AG09319 (cell line): Measurements from ENCODE around the gene ILF3.

Source experiments
- DNase-seq: peaks from one replicate; pipeline ENCODE4 v3.0.0-alpha.2; 2010; ENCODE audit warnings: low read depth; ENCODE audit errors: extremely low read depth
- TF ChIP-seq, protein P1 (sequence below): IDR thresholded peaks from 2 replicates; pipeline ENCODE4 v1.5.1; 2011; ENCODE audit warnings: low read depth, mild to moderate bottlenecking, inconsistent platforms, low read length, moderate library complexity

The ILF3 gene

DNA sequence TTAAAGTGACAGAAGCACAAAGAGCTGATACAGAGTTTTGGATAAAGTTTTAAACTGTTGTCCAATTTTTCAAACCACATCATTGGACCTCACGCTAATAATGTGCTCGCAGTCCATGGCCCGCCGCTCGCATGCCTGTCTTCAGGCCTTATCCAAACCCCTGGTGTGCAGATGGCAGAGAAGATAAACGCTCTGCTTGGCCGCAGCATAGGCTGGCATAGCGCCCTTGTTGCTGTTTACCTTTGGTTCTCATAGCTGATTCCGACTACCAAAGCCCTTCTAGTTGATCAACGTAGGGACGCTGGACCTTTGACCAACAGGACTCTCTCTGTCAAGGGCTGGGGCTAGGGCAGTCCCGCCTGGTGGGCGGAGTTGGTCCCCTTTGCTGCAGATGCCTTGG, 23.6 kb downstream of the ILF3 start:
- no peak for DNase-seq
- TF ChIP-seq, protein P1, sequence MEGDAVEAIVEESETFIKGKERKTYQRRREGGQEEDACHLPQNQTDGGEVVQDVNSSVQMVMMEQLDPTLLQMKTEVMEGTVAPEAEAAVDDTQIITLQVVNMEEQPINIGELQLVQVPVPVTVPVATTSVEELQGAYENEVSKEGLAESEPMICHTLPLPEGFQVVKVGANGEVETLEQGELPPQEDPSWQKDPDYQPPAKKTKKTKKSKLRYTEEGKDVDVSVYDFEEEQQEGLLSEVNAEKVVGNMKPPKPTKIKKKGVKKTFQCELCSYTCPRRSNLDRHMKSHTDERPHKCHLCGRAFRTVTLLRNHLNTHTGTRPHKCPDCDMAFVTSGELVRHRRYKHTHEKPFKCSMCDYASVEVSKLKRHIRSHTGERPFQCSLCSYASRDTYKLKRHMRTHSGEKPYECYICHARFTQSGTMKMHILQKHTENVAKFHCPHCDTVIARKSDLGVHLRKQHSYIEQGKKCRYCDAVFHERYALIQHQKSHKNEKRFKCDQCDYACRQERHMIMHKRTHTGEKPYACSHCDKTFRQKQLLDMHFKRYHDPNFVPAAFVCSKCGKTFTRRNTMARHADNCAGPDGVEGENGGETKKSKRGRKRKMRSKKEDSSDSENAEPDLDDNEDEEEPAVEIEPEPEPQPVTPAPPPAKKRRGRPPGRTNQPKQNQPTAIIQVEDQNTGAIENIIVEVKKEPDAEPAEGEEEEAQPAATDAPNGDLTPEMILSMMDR, result no peak

DNA sequence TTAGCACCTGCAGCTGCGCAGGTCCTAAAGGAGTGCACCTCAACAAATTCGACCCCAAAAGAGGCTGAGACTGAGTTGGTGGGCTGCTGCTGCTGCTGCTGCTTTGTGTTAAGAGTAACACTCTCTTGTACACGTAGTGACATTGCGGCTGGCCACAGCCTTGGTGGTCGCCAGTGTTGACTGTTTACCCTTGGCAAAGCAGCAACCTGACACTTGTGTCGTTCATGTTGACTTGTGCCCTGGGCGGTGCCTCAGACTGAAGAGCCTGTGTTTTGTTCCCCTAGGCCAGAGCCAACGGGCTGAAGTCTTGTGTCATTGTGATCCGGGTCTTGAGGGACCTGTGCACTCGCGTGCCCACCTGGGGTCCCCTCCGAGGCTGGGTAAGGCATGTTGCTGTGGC, 24.7 kb downstream of the ILF3 start:
- DNase-seq, result no peak
- TF ChIP-seq, protein P1, result no peak

DNA sequence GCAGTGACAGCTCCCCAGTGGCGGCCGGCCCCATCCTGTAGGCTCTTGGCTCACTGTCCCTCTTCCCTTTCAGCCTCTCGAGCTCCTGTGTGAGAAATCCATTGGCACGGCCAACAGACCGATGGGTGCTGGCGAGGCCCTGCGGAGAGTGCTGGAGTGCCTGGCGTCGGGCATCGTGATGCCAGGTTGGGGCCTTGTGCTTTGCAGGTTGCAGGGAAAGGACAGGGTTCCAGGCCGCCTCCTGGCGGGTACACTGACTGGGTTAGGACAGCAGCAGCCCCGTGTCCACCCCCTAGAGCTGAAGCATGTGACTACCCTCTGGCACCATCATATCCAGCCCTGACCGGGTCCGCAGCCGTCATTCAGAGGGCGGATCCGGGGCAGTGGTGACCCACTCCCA, 25.6 kb downstream of the ILF3 start:
- no peak for DNase-seq
- TF ChIP-seq, protein P1, result no peak

DNA sequence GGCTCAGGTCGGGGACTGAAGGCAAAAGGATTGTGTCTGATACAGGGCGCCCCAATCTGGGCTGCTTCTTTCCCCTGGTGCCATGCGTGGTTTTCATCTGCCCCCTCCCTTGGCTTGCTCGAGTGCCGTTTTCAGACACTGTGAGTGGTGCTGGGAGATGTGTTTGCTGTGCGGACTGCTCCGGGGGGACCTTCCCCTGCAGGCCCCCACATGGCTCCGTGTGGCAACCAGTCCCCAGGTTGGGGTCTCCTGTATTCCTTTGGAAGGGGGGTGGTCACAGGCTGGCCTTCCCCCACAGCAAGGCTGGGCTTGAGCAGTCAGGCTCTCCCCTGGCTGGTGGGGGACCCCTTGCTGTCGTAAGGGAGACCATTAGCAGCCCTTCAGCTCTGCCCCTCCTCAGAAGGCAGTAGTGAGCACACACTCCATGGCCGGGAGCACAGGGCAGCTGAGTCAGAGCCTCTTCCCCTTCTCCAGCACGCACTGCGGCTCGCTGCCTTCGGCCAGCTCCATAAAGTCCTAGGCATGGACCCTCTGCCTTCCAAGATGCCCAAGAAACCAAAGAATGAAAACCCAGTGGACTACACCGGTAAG, 26.5 kb downstream of the ILF3 start:
- TF ChIP-seq, protein P1, result no peak
- DNase-seq, result no peak

DNA sequence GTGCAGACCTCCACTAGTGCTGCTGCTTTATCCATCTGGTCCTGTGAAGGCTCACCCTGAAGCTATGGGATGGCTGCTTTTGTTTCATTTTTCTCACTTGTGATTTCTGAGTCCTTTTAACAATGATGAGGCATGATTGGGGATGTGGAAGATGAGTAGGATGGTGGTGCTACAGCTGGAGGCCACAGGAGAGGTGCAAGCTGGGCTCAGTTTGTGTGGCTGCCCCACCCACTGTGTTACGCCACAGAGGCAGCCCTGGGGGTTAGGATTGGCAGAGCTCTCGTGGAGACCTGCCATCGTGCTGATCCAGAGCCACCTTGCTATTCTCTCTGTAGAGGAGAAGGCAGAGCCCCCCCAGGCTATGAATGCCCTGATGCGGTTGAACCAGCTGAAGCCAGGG, 27.5 kb downstream of the ILF3 start:
- DNase-seq, result no peak

DNA sequence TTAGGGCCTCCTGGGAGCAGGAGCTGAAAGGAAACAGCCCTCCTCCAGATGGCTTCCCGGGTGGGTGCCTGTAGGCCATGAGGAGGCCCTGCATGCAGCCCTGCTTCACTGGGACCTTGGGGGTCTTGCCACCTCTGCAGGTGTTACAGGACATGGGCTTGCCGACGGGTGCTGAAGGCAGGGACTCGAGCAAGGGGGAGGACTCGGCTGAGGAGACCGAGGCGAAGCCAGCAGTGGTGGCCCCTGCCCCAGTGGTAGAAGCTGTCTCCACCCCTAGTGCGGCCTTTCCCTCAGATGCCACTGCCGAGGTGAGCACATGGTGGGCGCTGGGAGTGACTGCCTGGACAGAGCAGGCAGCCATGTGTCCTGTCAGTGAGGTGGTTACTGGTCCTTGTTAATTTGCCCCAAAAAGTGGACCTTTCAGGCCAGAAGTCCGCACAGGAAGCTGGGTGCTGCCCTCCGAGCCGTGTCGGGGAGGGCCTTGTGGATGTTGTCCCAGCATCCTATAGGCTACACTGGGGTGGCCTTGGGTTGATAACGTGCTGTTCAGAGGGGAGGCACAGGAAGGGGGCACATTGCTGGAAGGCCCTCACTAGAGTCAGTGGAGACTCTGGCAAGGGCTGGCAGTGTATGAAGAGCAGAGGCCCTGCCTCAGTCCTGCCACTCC, 28.4 kb downstream of the ILF3 start:
- TF ChIP-seq, protein P1, result no peak
- DNase-seq, result no peak

More for the DNA sequence above, 27.5 kb downstream of the ILF3 start:
- TF ChIP-seq, protein P1, result no peak

DNA sequence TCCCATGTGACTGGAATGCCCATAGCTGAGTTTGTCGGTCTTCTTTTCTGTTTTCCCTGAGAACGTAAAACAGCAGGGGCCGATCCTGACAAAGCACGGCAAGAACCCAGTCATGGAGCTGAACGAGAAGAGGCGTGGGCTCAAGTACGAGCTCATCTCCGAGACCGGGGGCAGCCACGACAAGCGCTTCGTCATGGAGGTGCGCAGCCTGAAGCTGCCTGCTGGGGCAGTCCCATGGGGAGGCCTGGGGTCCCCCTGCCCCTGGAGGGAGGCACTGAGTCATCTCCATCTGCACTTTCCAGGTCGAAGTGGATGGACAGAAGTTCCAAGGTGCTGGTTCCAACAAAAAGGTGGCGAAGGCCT, 28.9 kb downstream of the ILF3 start:
- no peak for DNase-seq
- TF ChIP-seq, protein P1, result no peak
